Activated naive CD4-positive, alpha-beta T cell treated with anti-CD3 and anti-CD28 coated beads, Interleukin-2, amount 50 U/mL, for 72 hours (primary cell): ENCODE data around the gene TRPM6. TPM values are rescaled to one million over a fixed set of nuclear protein-coding genes. Genes with fewer than 3 reads are reported as not detected.
"Not testable (repeated sequence)": the region's sequence is repeated elsewhere in the genome, so short reads cannot be mapped to it uniquely, and the experiment has no call there.

Source experiments
- ATAC-seq, 2 donors: fragments of 150-1000 bp; cut with Tn5 transposase; 2 replicates each; pipeline ENCODE4 v1.10.0; 2021; ENCODE audit warnings: mild to moderate bottlenecking in 2 of 2, moderate library complexity in 2 of 2
- DNase-seq, 2 donors: peaks; one replicate each; pipeline ENCODE4 v3.0.0; 2021 to 2022; ENCODE audit warnings: low spot score in 2 of 2
- H3K27ac Mint-ChIP-seq, 2 donors: one replicate each; pipeline ENCODE4 v1.8.0; 2022; ENCODE audit warnings: mild to moderate bottlenecking in 2 of 2, mixed read lengths in 2 of 2
- H3K36me3 Mint-ChIP-seq, 2 donors: one replicate each; pipeline ENCODE4 v1.8.0; 2022; ENCODE audit warnings: mixed read lengths in 2 of 2
- H3K9me3 Mint-ChIP-seq, 2 donors: one replicate each; pipeline ENCODE4 v1.8.0; 2022; ENCODE audit warnings: mixed read lengths in 2 of 2
- total RNA-seq, 2 donors: library from RNA; stranded (reverse); gene quantifications; one replicate each; pipeline ENCODE4 v1.2.3, GENCODE V29; 2022

TRPM6 gene, protein sequence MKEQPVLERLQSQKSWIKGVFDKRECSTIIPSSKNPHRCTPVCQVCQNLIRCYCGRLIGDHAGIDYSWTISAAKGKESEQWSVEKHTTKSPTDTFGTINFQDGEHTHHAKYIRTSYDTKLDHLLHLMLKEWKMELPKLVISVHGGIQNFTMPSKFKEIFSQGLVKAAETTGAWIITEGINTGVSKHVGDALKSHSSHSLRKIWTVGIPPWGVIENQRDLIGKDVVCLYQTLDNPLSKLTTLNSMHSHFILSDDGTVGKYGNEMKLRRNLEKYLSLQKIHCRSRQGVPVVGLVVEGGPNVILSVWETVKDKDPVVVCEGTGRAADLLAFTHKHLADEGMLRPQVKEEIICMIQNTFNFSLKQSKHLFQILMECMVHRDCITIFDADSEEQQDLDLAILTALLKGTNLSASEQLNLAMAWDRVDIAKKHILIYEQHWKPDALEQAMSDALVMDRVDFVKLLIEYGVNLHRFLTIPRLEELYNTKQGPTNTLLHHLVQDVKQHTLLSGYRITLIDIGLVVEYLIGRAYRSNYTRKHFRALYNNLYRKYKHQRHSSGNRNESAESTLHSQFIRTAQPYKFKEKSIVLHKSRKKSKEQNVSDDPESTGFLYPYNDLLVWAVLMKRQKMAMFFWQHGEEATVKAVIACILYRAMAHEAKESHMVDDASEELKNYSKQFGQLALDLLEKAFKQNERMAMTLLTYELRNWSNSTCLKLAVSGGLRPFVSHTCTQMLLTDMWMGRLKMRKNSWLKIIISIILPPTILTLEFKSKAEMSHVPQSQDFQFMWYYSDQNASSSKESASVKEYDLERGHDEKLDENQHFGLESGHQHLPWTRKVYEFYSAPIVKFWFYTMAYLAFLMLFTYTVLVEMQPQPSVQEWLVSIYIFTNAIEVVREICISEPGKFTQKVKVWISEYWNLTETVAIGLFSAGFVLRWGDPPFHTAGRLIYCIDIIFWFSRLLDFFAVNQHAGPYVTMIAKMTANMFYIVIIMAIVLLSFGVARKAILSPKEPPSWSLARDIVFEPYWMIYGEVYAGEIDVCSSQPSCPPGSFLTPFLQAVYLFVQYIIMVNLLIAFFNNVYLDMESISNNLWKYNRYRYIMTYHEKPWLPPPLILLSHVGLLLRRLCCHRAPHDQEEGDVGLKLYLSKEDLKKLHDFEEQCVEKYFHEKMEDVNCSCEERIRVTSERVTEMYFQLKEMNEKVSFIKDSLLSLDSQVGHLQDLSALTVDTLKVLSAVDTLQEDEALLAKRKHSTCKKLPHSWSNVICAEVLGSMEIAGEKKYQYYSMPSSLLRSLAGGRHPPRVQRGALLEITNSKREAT (N-terminal part only)
- total RNA-seq: under 1 TPM in 1 of 2 donors, not detected in 1; 0.31 TPM

DNA sequence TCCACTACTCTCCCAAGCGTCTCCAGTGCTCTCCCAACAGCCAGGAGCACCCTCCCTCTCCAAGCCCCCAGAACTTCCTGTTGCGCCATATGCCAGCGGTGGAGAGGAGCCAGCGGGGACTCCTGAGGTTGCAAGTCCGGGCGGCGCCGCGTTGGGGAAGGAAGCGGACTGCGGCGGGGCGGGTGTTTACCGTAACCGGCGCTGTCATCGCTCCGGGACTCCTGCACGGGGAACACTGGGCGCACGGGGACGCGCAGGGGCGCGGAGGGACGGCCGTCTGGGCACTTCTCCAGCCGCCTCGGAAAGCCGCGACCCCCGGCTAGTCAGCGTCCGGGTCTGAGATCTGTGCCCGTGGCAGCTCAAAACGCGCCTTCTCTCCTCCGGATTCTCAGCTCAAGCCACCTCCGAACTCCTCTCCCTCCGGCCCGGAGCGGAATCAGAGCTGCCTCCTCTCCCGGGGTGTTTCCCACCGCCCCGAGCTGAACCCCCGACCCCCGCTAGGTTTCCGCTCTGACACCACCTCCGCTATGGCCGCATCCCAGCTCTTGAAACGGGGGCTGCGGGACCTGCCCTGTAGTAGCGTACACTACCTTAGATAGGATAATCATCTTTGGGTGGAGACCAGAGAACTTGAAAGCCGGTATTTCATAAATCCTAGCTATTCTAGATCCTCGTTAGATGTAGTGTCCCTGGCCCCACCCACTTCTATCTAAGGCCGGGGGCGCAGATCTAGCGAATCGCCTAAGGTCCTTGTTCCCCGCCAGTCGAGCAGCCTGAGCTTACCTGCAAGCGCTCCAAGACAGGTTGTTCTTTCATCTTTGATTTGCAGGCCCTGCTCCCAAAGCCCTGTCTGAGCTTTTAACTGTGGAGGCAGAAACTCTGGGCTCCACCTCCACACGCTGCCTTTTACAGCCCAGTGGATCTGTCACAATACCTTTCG lies at the start of gene TRPM6:
TRPM6 (minus strand) TSS at position 881 of the 940 bp plus-strand sequence; CDS start at position 816, 65 bp downstream.
- Mint-ChIP-seq H3K36me3 (peaks cover 12 to 16% of the 10 kb centered on the region in 2 donors), H3K9me3 (peaks cover 5 to 8% of the 10 kb centered on the region in 2 donors), H3K27ac (peak within 1 kb of the TSS in 1 of 2 donors; percentile 53)
- DNase-seq (peak; percentile 43 to 57), ATAC-seq (peak; percentile 71 to 78)

- Mint-ChIP-seq H3K9me3 (peaks cover 0 to 4% of the 10 kb centered on the region in 2 donors), H3K36me3 (peaks cover 0 to 7% of the 10 kb centered on the region in 2 donors), H3K27ac (no peak overlapping the region)
- ATAC-seq (no peak), DNase-seq (no peak)
These were observed 47.3 kb upstream of the TRPM6 start for GRCh38 chr9:74935008-74935407.

DNA sequence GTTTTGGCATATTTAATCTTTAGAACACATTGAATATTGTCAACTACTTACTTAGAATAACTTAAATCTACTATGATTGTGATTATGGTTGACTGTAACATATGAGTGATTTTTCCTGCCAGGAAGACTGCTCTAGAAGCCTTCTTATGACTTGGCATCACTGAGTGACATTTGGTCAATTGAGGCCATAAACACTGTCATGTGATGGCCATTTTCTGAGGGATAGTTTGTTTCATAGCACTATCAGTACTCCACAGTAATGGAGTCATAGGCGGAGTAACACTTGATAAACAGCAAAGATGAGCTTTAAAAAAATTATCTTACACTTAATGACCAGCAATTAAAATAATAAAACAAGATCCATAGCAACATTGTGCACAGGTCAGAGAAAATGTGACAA lies 34.0 kb upstream of the TRPM6 start:
- ATAC-seq (no peak), DNase-seq (no peak)
- no peaks in the 10 kb centered on the region for H3K36me3 Mint-ChIP-seq
- H3K27ac Mint-ChIP-seq: no peak overlapping the region
- H3K9me3 Mint-ChIP-seq: no peaks in the 10 kb centered on the region

- ATAC-seq (no peak), DNase-seq (no peak)
- H3K36me3 Mint-ChIP-seq: no peaks in the 10 kb centered on the region
- H3K27ac Mint-ChIP-seq: no peak overlapping the region
- no peaks in the 10 kb centered on the region for H3K9me3 Mint-ChIP-seq
These were observed 33.4 kb upstream of the TRPM6 start for GRCh38 chr9:74920944-74921626.

DNA sequence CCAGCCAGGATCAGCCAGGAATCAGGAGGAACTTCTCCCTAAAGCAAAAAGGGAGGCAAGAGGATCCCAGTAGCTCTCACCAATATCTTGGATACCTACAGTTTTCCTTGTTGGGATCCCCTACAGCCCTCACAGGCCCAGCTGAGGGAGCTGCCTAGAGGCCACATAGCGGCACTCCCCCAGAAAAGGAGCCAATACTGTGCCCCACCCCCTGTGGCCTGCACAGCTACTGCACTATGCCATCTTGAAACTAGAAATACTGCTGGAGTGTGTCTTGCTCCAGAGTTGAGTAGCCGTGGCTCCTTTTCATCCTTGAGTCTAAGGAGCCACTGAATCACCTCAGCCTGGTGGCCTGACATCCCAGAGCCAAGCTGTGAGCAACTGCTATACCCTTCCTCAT lies 22.3 kb upstream of the TRPM6 start:
- DNase-seq (no peak), ATAC-seq (no peak)
- H3K36me3 Mint-ChIP-seq: peaks cover 0 to 20% of the 10 kb centered on the region in 2 donors
- peaks cover 11 to 16% of the 10 kb centered on the region in 2 donors for H3K9me3 Mint-ChIP-seq
- no peak overlapping the region for H3K27ac Mint-ChIP-seq

DNA sequence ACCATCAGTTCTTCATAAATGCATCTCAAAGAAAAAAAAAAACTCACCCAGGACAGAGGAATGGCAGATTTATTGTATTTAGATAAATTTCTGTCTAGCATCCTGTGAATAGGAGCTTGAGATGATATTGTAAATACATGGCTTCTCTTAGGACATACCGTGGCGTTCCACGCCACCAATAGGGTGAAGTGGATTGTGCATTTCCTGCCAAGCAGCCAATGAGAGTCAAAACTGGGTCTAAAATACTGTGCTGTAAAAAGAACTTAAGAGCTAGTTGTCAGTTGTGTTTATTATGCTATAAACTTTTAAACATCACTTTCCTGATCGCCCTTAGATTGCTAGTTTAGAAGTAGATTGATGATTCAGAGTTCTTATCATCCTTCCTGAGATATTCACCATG lies 20.9 kb upstream of the TRPM6 start:
- H3K9me3 Mint-ChIP-seq: peaks cover 11 to 16% of the 10 kb centered on the region in 2 donors
- ATAC-seq: no peak
- no peak for DNase-seq
- H3K27ac Mint-ChIP-seq: no peak overlapping the region
- H3K36me3 Mint-ChIP-seq: peaks cover 0 to 20% of the 10 kb centered on the region in 2 donors

DNA sequence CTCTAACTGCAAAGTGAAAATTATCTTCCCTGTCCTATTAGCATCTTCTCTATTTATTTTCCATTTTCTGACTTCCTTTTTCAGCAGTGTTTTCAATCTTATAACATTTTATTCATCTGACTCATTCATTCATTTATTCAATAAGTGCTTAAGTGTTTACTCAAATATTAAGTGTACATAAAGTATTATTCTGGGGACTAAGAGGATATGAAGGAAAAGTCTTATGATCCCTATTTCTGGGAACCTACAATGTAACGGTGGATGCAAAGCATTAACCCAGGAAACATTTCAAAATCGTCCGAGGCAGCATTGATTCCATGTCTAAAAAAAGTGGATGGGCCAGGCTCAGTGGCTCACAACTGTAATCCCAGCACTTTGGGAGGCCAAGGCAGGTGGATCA lies 19.4 kb upstream of the TRPM6 start:
- ATAC-seq (no peak), DNase-seq (no peak)
- H3K36me3 Mint-ChIP-seq: peaks cover 0 to 19% of the 10 kb centered on the region in 2 donors
- H3K27ac Mint-ChIP-seq: no peak overlapping the region
- H3K9me3 Mint-ChIP-seq: peaks cover 10 to 11% of the 10 kb centered on the region in 2 donors

- Mint-ChIP-seq H3K36me3 (peaks cover 0 to 6% of the 10 kb centered on the region in 2 donors), H3K9me3 (no peaks in the 10 kb centered on the region), H3K27ac (no peak overlapping the region)
- no peak for ATAC-seq
- no peak for DNase-seq
These were observed 13.3 kb upstream of the TRPM6 start for GRCh38 chr9:74901001-74901400.

DNA sequence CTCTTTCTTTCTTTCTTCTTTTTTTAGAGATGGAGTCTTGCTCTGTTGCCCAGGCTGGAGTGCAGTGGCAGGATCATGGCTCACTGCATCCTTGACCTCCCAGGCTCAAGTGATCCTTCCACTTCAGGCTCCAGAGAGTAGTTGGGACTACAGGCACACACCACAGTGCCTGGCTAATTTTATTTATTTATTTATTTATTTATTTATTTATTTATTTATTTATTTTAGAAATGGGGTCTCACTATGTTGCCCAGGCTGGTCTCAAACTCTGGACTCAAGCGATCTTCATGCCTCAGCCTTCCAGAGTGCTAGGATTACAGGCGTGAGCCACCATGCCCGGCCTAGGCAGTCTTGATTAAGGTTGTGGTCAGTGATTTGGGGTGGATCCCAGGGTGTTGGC lies 728 bp upstream of the TRPM6 start:
- not testable (repeated sequence) for DNase-seq, ATAC-seq, H3K9me3 Mint-ChIP-seq, H3K27ac Mint-ChIP-seq
- peaks cover 12 to 16% of the 10 kb centered on the region in 2 donors for H3K36me3 Mint-ChIP-seq

GRCh38 chr9:74887981-74888370 lies 255 bp upstream of the TRPM6 start:
- peaks cover 12 to 16% of the 10 kb centered on the region in 2 donors for H3K36me3 Mint-ChIP-seq
- H3K27ac Mint-ChIP-seq: no peak overlapping the region
- peaks cover 5 to 8% of the 10 kb centered on the region in 2 donors for H3K9me3 Mint-ChIP-seq
- ATAC-seq: no peak
- no peak for DNase-seq

DNA sequence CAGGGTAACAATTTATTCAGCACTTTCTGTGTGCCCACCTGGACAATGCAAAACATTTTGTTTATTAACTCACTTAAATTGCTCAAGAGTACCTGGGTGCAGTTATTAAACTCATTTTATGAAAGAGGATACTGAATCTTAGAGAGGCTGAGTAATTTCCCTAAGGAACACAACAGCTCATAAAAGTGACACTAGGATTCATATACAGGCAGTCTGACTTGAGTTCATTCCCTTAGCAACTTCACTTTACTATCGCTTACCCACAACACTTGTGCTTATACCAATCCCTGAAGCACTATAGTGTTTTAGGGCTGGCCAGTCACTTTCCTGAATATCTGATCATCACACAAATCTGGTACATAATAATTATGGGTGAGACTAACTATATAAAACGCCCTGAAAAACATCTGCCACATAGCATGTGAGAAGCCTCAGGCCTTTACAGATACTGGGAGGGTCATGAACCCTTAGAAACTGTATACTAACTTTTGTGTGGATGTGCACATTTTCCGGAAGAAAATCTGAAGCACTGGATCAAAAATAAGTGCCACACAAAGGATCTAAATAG lies 11.3 kb downstream of the TRPM6 start:
- no peak overlapping the region for H3K27ac Mint-ChIP-seq
- DNase-seq: no peak
- peaks cover 20 to 24% of the 10 kb centered on the region in 2 donors for H3K36me3 Mint-ChIP-seq
- peaks cover 17 to 20% of the 10 kb centered on the region in 2 donors for H3K9me3 Mint-ChIP-seq
- no peak for ATAC-seq

- Mint-ChIP-seq H3K27ac (no peak overlapping the region), H3K9me3 (peaks cover 16 to 19% of the 10 kb centered on the region in 2 donors), H3K36me3 (peaks cover 18 to 23% of the 10 kb centered on the region in 2 donors)
- DNase-seq (no peak), ATAC-seq (no peak)
These were observed 12.1 kb downstream of the TRPM6 start for GRCh38 chr9:74875656-74876055.

GRCh38 chr9:74874220-74874619 lies 13.5 kb downstream of the TRPM6 start:
- no peak overlapping the region for H3K27ac Mint-ChIP-seq
- DNase-seq: no peak
- peaks cover 7 to 9% of the 10 kb centered on the region in 2 donors for H3K9me3 Mint-ChIP-seq
- peaks cover 9 to 13% of the 10 kb centered on the region in 2 donors for H3K36me3 Mint-ChIP-seq
- no peak for ATAC-seq

DNA sequence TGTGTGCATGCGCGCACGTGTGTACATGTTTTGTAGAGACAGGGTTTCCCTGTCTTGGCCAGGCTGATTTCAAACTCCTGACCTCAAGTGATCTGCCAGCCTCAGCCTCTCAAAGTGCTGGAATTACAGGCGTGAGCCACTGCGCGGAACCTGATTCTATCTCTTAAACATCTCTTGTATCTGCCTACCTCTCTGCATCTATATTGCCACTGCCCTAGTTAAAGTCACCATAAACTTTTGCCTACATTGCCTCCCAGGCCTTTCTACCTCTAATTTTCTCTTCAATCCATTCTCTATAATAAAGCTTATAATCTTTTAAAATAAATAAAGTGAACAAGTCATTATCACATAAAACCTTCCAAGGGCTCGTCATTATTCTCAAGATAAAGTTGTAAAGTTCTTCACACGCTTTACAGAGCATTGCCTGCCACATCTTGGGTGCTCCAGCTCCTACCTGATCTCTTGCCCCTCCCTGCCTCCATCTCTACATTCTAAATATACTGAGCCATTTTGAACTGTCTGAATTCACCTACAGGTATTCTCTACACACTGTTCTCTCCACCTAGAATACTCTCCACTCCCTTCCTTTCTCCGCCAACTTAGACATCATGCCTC lies 15.0 kb downstream of the TRPM6 start:
- H3K27ac Mint-ChIP-seq: no peak overlapping the region
- no peak for DNase-seq
- no peak for ATAC-seq
- H3K9me3 Mint-ChIP-seq: no peaks in the 10 kb centered on the region
- H3K36me3 Mint-ChIP-seq: peaks cover 0 to 3% of the 10 kb centered on the region in 2 donors
